Tibial nerve (tissue), 4 donors: ENCODE data around the gene PRKCD. TPM values are rescaled to one million over a fixed set of nuclear protein-coding genes. Genes with fewer than 3 reads are reported as not detected.

ENCODE experiments used
- DNase-seq, 2 donors: peaks; one replicate each; pipeline ENCODE4 v3.0.0-alpha.2; 2019; ENCODE audit warnings: low spot score in 2 of 2
- H3K27ac ChIP-seq, 4 donors: fragments of 200-600 bp; sonication (generic) in 3 of 4; one replicate each; pipeline ENCODE4 v1.5.1; 2017 to 2019; ENCODE audit warnings: mild to moderate bottlenecking in 1 of 4
- H3K27me3 ChIP-seq, 2 donors: fragments of 200-600 bp; sonication (generic) in 1 of 2; one replicate each; pipeline versions ENCODE4 v1.5.1 to v1.6.0; 2017 to 2019
- H3K36me3 ChIP-seq, 3 donors: fragments of 200-600 bp; sonication (generic); one replicate each; pipeline ENCODE4 v1.5.1; 2018 to 2019
- H3K4me1 ChIP-seq, 4 donors: fragments of 200-600 bp; sonication (generic) in 3 of 4; one replicate each; pipeline ENCODE4 v1.5.1; 2017 to 2019
- H3K4me3 ChIP-seq, 4 donors: fragments of 200-600 bp; sonication (generic) in 3 of 4; one replicate each; pipeline ENCODE4 v1.5.1; 2017 to 2019; ENCODE audit warnings: mild to moderate bottlenecking in 1 of 4, moderate library complexity in 1 of 4
- H3K9me3 ChIP-seq, 4 donors: fragments of 200-600 bp; sonication (generic) in 3 of 4; one replicate each; pipeline ENCODE4 v1.5.1; 2017 to 2019
- EP300 ChIP-seq, 2 donors: sonication (generic); formaldehyde crosslinking; IDR thresholded peaks; one replicate each; pipeline ENCODE4 v1.6.1; 2017; ENCODE audit warnings: antibody characterized with exemption in 2 of 2, mild to moderate bottlenecking in 1 of 2
- POLR2A ChIP-seq, 2 donors: fragments of 450-650 bp; IDR thresholded peaks; one replicate each; pipeline ENCODE4 v1.6.1; 2017; ENCODE audit warnings: antibody characterized with exemption in 2 of 2, mild to moderate bottlenecking in 2 of 2, moderate library complexity in 2 of 2
- WGBS, 2 donors: methylation state at CpG; one replicate each; pipeline ENCODE4 v1.1.5; 2018; 5-methylcytosine and 5-hydroxymethylcytosine counted together
- total RNA-seq, 4 donors: library from RNA; depleted of rRNA; stranded (reverse); fragments of >200 nt; gene quantifications; one replicate each; pipeline ENCODE4 v1.1.0, GENCODE V29; 2016
- TF ChIP-seq, protein P1 (sequence below), 5 experiments: fragments of 200-600 bp in 3 of 5; fragments of 450-650 bp in 2 of 5; sonication (generic) in 3 of 5; IDR thresholded peaks; one replicate each; pipeline ENCODE4 v1.5.1; 2016 to 2019; ENCODE audit warnings: antibody characterized with exemption in 5 of 5, mild to moderate bottlenecking in 3 of 5, moderate library complexity in 2 of 5

The PRKCD gene
- total RNA-seq, 4 donors from 2014 or later = 13.5 to 30.6 (median 19.9) TPM

DNA sequence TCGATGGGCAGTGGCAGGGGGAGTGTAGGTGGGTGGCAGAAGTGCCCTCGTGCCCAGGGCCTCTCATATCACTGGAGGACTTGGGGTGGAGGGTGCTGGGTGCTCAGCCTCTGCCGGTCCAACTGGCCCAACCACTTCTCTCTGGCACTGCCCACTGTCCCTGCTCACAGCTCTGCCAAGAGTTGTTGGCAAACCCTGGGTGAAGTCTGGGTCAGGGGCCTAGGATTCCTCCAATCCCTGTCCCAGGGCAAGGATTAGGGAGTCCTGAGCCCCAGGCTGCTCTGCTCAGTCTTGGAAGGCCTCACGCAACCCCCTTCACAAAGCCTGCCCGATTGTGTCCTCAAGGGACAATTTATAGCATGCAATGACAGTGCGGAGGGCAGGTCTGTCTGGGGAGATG is 5.2 kb upstream of the PRKCD start:
- no peak for DNase-seq
- Histone ChIP-seq H3K4me3 (no peak overlapping the region), H3K4me1 (peaks cover 0 to 44% (median 14%) of the 10 kb centered on the region in 4 donors), H3K36me3 (no peaks in the 10 kb centered on the region), H3K9me3 (no peaks in the 10 kb centered on the region), H3K27me3 (peaks cover 0 to 17% of the 10 kb centered on the region in 2 donors), H3K27ac (no peak overlapping the region)
- TF ChIP-seq EP300 (IDR thresholded peaks at IDR 0.05) (no peak), POLR2A (IDR thresholded peaks at IDR 0.05) (no peak)
- TF ChIP-seq, protein P1, sequence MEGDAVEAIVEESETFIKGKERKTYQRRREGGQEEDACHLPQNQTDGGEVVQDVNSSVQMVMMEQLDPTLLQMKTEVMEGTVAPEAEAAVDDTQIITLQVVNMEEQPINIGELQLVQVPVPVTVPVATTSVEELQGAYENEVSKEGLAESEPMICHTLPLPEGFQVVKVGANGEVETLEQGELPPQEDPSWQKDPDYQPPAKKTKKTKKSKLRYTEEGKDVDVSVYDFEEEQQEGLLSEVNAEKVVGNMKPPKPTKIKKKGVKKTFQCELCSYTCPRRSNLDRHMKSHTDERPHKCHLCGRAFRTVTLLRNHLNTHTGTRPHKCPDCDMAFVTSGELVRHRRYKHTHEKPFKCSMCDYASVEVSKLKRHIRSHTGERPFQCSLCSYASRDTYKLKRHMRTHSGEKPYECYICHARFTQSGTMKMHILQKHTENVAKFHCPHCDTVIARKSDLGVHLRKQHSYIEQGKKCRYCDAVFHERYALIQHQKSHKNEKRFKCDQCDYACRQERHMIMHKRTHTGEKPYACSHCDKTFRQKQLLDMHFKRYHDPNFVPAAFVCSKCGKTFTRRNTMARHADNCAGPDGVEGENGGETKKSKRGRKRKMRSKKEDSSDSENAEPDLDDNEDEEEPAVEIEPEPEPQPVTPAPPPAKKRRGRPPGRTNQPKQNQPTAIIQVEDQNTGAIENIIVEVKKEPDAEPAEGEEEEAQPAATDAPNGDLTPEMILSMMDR (IDR thresholded peaks at IDR 0.05) = no peak
- 74 to 88% methylated on average over 5 to 6 of the region's 6 CpGs for WGBS, 2 donors

DNA sequence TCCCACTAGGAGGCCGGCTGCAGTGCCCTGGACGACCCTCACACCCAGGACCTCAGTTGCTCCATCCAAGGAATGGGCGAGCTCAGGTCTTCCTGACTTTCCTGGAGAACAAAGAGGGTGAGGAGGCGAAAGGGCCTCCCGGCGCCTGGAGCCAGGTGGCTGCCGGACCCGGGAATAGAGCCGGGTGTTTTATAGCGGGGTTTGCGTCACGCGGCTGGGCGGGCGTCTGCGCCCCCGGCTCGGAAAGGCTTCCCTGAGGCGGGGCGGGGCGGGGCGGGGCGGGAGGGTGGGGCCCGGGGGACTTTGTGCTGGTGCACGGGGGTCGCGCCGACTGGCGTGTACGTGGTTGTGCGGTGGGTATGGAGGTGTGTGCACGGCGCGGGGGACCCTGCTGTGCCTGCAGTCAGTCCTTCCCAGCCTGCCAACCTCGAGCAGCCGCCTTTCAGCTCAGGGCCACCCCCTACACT is 4.6 kb upstream of the PRKCD start:
- Histone ChIP-seq H3K4me3 (no peak overlapping the region), H3K36me3 (no peaks in the 10 kb centered on the region), H3K27me3 (peaks cover 0 to 17% of the 10 kb centered on the region in 2 donors), H3K9me3 (no peaks in the 10 kb centered on the region), H3K27ac (no peak overlapping the region), H3K4me1 (peaks cover 0 to 43% (median 14%) of the 10 kb centered on the region in 4 donors)
- TF ChIP-seq, protein P1 (IDR thresholded peaks at IDR 0.05) = no peak
- no peak for TF ChIP-seq POLR2A (IDR thresholded peaks at IDR 0.05)
- no peak for TF ChIP-seq EP300 (IDR thresholded peaks at IDR 0.05)
- no peak for DNase-seq
- WGBS, 2 donors = 15 to 23% methylated on average over 15 to 18 of the region's 36 CpGs

DNA sequence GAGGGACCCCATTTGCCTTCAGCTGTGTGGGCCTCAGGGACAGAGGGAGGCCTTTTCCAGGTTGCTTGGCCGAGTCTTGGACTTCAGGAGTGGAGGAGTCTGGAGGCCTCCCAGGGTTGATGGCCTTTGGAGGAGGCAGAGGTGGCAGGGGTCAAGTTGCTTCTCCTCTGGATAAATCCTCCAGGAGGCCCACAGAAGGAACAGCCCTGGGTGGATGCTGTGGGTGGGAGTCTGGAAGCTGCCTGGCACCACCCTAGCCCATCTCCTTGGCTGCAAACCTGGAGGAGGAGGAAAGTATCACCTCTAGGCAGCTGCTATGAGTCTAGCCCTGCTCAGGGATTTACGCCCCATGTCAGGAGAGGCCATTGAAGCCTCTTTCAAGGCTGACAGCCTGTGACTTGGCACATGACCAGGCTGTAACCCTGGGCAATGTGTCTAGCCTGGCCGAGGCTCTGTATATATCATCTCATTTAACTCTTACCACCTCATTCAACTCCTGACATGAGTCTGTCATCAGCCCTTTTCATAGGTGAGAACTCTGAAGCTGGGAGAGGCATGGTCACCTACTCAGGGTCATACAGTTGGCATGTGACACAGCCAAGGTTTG is 2.9 kb upstream of the PRKCD start:
- Histone ChIP-seq H3K27me3 (peaks cover 0 to 17% of the 10 kb centered on the region in 2 donors), H3K4me3 (no peak overlapping the region), H3K27ac (peak overlapping the region in 1 of 4 donors; percentile 25), H3K9me3 (no peaks in the 10 kb centered on the region), H3K36me3 (no peaks in the 10 kb centered on the region), H3K4me1 (peaks cover 0 to 55% (median 16%) of the 10 kb centered on the region in 4 donors)
- TF ChIP-seq POLR2A (IDR thresholded peaks at IDR 0.05) (no peak), EP300 (IDR thresholded peaks at IDR 0.05) (no peak)
- TF ChIP-seq, protein P1 (IDR thresholded peaks at IDR 0.05) = no peak
- 59 to 68% methylated on average over 3 of the region's 3 CpGs for WGBS, 2 donors
- no peak for DNase-seq

DNA sequence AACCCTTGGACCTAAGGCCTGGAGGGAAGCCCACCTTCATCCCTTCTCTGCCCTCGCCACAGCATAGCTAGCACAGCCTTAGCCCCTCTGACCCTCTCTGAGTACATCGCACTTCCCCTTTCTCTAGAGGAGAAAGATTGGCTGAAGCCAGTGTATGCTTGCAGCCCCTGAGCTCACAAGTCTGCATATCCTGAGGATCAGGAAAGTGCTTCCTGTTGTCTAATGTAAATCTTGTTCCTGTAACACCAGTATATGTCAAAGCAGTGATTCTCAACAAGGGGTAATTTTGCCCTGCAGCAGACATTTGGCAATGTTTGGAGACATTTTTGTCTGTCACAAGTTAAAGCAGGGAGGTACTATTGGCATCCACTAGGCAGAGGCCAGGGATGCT is 2.2 kb upstream of the PRKCD start:
- WGBS, 2 donors = 79 to 94% methylated on average over 2 of the region's 2 CpGs
- peak overlapping the region in 2 of 4 donors; percentile 15 to 25 for H3K27ac ChIP-seq
- H3K36me3 ChIP-seq = no peaks in the 10 kb centered on the region
- H3K4me1 ChIP-seq = peaks cover 0 to 57% (median 19%) of the 10 kb centered on the region in 4 donors
- H3K27me3 ChIP-seq = peaks cover 0 to 17% of the 10 kb centered on the region in 2 donors
- TF ChIP-seq EP300 (IDR thresholded peaks at IDR 0.05) (no peak), POLR2A (IDR thresholded peaks at IDR 0.05) (no peak)
- TF ChIP-seq, protein P1 (IDR thresholded peaks at IDR 0.05) = no peak
- H3K9me3 ChIP-seq = no peaks in the 10 kb centered on the region
- DNase-seq = no peak
- no peak overlapping the region for H3K4me3 ChIP-seq
